ENCODE data around the gene TDP2. TPM values are rescaled to one million over a fixed set of nuclear protein-coding genes. Genes with fewer than 3 reads are reported as not detected.

The TDP2 gene
- total and polyA plus RNA-seq, 9 of the 15 experiments (the other 6 are each of a cell fraction or from before 2014, with no cell fraction given) = 27.7 to 60.1 (median 31.8) TPM

DNA sequence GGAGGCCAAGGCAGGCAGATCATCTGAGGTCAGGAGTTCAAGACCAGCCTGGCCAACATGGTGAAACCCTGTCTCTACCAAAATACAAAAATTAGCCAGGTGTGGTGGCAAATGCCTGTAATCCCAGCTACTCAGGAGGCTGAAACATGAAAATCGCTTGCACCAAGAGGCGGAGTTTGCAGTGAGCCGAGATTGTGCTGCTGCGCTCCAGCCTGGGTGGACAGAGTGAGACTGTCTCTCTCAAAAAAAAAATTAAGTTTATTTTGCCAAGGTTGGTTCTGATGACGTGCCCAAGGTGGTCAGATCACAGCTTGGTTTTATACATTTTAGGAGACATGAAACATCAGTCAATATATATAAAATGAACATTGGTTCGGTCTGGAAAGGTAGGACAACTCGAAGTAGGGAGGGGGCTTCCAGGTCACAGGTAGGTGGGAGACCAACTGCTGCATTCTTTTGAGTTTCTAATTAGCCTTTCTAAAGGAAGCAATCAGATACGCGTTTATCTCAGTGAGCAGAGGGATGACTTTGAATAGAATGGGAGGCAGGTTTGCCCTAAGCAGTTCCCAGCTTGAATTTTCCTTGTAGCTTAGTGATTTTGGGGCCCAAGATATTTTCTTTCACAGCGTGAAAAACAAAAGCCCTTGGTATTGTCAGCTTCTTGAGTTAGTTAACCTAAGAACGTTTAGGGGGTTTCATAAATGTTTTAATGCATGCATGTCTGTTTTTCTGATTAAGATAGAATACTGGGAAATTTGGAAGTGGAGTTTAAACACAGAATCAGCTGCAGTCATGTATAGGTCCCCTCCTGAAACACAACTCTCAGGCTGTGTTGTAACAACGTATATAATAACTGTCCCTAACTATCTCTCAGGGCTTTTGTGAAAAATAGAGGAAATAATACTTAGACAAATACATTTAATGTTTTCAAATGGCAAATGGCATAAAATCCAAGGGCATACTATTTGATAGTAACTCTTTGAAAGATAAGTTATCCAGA is 16.9 kb upstream of the TDP2 start (continued):
- TF ChIP-seq, protein P1, sequence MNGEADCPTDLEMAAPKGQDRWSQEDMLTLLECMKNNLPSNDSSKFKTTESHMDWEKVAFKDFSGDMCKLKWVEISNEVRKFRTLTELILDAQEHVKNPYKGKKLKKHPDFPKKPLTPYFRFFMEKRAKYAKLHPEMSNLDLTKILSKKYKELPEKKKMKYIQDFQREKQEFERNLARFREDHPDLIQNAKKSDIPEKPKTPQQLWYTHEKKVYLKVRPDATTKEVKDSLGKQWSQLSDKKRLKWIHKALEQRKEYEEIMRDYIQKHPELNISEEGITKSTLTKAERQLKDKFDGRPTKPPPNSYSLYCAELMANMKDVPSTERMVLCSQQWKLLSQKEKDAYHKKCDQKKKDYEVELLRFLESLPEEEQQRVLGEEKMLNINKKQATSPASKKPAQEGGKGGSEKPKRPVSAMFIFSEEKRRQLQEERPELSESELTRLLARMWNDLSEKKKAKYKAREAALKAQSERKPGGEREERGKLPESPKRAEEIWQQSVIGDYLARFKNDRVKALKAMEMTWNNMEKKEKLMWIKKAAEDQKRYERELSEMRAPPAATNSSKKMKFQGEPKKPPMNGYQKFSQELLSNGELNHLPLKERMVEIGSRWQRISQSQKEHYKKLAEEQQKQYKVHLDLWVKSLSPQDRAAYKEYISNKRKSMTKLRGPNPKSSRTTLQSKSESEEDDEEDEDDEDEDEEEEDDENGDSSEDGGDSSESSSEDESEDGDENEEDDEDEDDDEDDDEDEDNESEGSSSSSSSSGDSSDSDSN (IDR thresholded peaks at IDR 0.05; ENCODE audit: borderline replicate concordance in 1 of 2, low read depth in 2 of 2, low read length in 2 of 2) = no peak
- peak; percentile 42; the same call in 1 of the 2 replicates for TF ChIP-seq JUND (IDR thresholded peaks at IDR 0.05; ENCODE audit: borderline replicate concordance, low read depth, low read length)
- no peak for TF ChIP-seq JUND (tag; IDR thresholded peaks at IDR 0.05; ENCODE audit: borderline replicate concordance, low read depth, low read length)
- TF ChIP-seq DIDO1 (tag; IDR thresholded peaks at IDR 0.05; ENCODE audit: low read depth) = no peak
- no peak for TF ChIP-seq ZNF707 (CRISPR knock-in tag; conservative IDR thresholded peaks at IDR 0.05)
- TF ChIP-seq, protein P2, sequence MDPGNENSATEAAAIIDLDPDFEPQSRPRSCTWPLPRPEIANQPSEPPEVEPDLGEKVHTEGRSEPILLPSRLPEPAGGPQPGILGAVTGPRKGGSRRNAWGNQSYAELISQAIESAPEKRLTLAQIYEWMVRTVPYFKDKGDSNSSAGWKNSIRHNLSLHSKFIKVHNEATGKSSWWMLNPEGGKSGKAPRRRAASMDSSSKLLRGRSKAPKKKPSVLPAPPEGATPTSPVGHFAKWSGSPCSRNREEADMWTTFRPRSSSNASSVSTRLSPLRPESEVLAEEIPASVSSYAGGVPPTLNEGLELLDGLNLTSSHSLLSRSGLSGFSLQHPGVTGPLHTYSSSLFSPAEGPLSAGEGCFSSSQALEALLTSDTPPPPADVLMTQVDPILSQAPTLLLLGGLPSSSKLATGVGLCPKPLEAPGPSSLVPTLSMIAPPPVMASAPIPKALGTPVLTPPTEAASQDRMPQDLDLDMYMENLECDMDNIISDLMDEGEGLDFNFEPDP (CRISPR knock-in tag; IDR thresholded peaks at IDR 0.05) = no peak
- TF ChIP-seq ELF2 (CRISPR knock-in tag; IDR thresholded peaks at IDR 0.05) = no peak
- peak; percentile 26; the same call in 1 of the 2 replicates for TF ChIP-seq ATF7 (IDR thresholded peaks at IDR 0.05)
- TF ChIP-seq, protein P3, sequence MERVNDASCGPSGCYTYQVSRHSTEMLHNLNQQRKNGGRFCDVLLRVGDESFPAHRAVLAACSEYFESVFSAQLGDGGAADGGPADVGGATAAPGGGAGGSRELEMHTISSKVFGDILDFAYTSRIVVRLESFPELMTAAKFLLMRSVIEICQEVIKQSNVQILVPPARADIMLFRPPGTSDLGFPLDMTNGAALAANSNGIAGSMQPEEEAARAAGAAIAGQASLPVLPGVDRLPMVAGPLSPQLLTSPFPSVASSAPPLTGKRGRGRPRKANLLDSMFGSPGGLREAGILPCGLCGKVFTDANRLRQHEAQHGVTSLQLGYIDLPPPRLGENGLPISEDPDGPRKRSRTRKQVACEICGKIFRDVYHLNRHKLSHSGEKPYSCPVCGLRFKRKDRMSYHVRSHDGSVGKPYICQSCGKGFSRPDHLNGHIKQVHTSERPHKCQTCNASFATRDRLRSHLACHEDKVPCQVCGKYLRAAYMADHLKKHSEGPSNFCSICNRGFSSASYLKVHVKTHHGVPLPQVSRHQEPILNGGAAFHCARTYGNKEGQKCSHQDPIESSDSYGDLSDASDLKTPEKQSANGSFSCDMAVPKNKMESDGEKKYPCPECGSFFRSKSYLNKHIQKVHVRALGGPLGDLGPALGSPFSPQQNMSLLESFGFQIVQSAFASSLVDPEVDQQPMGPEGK (CRISPR knock-in tag; IDR thresholded peaks at IDR 0.05; ENCODE audit: borderline replicate concordance) = no peak
- no peak for TF ChIP-seq ESRRB (CRISPR knock-in tag; IDR thresholded peaks at IDR 0.05; ENCODE audit: borderline replicate concordance)
- 0 out of 2 replicates have a peak, but pooled peaks have one; percentile 12 for TF ChIP-seq NFE2 (IDR thresholded peaks at IDR 0.05; ENCODE audit: low read depth)
- no peak for TF ChIP-seq ZNF253 (CRISPR knock-in tag; conservative IDR thresholded peaks at IDR 0.05)
